Hepatic stellate cell (primary cell): ENCODE results near the gene CA10.

Experiments
- DNase-seq: peaks from one replicate; pipeline ENCODE4 v3.0.0; 2011; ENCODE audit warnings: low spot score

Gene CA10

GRCh38 chr17:51677875-51678274 lies 480.6 kb downstream of the CA10 start:
- DNase-seq, result no peak

GRCh38 chr17:51676691-51677487 lies 481.6 kb downstream of the CA10 start:
- no peak for DNase-seq

GRCh38 chr17:51674579-51675255 lies 483.8 kb downstream of the CA10 start:
- no peak for DNase-seq

GRCh38 chr17:51673070-51673469 lies 485.4 kb downstream of the CA10 start:
- no peak for DNase-seq

- no peak for DNase-seq
Measured at GRCh38 chr17:51672065-51672464, 486.4 kb downstream of the CA10 start.

- DNase-seq, result no peak
Measured at GRCh38 chr17:51670899-51671298, 487.6 kb downstream of the CA10 start.

GRCh38 chr17:51668963-51669246 lies 489.6 kb downstream of the CA10 start:
- no peak for DNase-seq

GRCh38 chr17:51668155-51668962 lies 490.2 kb downstream of the CA10 start:
- no peak for DNase-seq

- DNase-seq, result no peak
Measured at GRCh38 chr17:51667706-51668083, 490.8 kb downstream of the CA10 start.

GRCh38 chr17:51666971-51667705 lies 491.4 kb downstream of the CA10 start:
- no peak for DNase-seq

GRCh38 chr17:51662204-51663056 lies 496.1 kb downstream of the CA10 start:
- no peak for DNase-seq

- DNase-seq, result no peak
Measured at GRCh38 chr17:51661403-51661802, 497.1 kb downstream of the CA10 start.

GRCh38 chr17:51660266-51660665 lies 498.2 kb downstream of the CA10 start:
- no peak for DNase-seq

GRCh38 chr17:51657224-51657623 lies 501.3 kb downstream of the CA10 start:
- DNase-seq, result no peak

- DNase-seq, result no peak
Measured at GRCh38 chr17:51653878-51654277, 504.6 kb downstream of the CA10 start.

- no peak for DNase-seq
Measured at GRCh38 chr17:51652529-51652928, 506.0 kb downstream of the CA10 start.

- DNase-seq, result no peak
Measured at GRCh38 chr17:51651513-51652298, 506.8 kb downstream of the CA10 start.

GRCh38 chr17:51650772-51651171 lies 507.7 kb downstream of the CA10 start:
- DNase-seq, result no peak

- DNase-seq, result no peak
Measured at GRCh38 chr17:51650202-51650601, 508.3 kb downstream of the CA10 start.

- DNase-seq, result no peak
Measured at GRCh38 chr17:51647826-51648225, 510.7 kb downstream of the CA10 start.

- no peak for DNase-seq
Measured at GRCh38 chr17:51647067-51647466, 511.4 kb downstream of the CA10 start.
